ENCODE results near the gene TAS1R1.
A peak's percentile ranks its signal among the peaks of the same experiment; 100 is the strongest.

Gene TAS1R1

DNA sequence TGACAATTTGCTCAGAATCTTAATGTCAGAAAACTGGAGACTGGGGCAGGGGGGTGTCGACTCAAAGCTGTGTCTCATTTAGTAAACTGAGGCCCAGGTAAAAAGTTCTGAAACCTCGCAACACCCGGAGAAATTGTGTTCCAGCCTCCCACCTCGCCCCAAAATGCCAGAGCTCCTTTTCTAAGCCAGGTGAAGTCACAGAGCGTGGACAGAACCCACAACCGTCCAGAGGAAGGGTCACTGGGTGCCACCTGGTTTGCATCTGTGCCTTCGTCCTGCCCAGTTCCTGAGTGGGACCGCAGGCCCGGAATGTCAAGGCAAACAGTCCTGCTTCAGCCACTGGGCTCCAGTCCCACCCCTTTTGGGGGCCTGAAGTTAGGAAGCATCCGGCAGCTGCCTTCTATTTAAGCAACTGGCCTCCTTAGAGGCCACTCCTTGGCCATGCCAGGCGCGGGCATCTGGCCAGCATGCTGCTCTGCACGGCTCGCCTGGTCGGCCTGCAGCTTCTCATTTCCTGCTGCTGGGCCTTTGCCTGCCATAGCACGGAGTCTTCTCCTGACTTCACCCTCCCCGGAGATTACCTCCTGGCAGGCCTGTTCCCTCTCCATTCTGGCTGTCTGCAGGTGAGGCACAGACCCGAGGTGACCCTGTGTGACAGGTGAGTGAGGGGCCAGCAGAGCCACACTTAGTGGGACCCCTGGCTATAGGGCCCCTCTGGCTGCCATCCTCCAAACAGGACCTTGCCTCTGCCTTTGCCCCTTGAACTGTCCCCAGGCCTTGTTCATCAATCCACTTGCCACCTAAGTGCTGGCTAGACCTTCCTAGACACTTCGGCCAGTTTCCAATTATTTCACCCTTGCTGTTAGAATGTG, at the start of gene TAS1R1:
Gene TAS1R1, plus strand, starts transcription at position 401 of the 872 bp plus-strand sequence. Its CDS starts 67 bp downstream, at position 468.
- DNase-seq (ENCODE audit: low read depth in 2 of 2) = peak in 1 of 2 donors; percentile 17
- peak within 1 kb of the TSS; percentile 94 to 96 for H3K4me3 ChIP-seq (replicated peaks in 1 of 2; ENCODE audit: low read depth in 2 of 2, low read length in 2 of 2)
- TF ChIP-seq, protein P1, sequence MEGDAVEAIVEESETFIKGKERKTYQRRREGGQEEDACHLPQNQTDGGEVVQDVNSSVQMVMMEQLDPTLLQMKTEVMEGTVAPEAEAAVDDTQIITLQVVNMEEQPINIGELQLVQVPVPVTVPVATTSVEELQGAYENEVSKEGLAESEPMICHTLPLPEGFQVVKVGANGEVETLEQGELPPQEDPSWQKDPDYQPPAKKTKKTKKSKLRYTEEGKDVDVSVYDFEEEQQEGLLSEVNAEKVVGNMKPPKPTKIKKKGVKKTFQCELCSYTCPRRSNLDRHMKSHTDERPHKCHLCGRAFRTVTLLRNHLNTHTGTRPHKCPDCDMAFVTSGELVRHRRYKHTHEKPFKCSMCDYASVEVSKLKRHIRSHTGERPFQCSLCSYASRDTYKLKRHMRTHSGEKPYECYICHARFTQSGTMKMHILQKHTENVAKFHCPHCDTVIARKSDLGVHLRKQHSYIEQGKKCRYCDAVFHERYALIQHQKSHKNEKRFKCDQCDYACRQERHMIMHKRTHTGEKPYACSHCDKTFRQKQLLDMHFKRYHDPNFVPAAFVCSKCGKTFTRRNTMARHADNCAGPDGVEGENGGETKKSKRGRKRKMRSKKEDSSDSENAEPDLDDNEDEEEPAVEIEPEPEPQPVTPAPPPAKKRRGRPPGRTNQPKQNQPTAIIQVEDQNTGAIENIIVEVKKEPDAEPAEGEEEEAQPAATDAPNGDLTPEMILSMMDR (IDR thresholded peaks at IDR 0.05; ENCODE audit: low read depth, low read length) = no peak

DNA sequence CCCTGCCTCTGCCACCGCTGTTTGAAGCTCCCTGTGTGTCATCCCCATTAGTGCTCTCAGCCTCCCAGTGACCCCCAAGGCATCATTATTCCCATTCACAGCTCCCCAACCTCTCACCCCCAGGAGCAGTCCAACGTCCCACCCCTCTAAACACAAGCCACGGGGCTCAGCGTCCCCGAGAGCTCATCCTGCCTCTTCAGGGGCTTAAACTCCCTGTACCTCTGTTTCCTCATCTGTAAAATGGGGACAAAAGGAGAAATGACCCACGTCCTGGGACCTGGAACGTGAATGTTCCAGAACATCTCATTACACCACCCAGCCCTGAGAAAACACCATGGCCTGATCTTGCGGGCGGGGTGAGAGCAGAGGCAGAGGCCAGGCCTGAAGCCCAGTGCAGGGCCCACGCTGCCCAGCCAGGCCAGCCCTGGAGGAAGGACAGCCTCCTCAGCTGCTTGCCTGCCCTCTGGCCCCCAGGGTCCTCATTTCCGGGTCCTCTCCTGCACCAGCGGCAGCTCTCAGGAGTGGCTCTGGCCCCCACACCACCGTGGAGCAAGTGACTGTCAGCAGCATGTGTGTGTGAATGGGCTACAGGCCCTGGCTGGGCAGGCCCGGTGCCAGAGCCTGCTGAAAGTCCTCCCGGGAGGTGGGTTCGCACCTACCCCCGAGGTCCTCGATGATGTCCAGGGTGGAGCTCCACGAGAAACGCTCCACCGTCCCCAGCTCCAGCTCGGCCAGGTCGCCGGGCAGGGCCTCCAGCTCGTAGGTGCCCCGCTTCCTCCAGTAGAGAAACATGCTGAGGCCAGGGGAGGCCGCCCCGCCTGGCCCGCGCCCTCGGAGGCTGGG, 49.5 kb upstream of the TAS1R1 start:
- H3K4me3 ChIP-seq (replicated peaks in 1 of 2; ENCODE audit: low read depth in 2 of 2, low read length in 2 of 2) = no peak overlapping the region
- TF ChIP-seq, protein P1 (IDR thresholded peaks at IDR 0.05; ENCODE audit: low read depth, low read length) = no peak
- no peak for DNase-seq (ENCODE audit: low read depth in 2 of 2)

DNA sequence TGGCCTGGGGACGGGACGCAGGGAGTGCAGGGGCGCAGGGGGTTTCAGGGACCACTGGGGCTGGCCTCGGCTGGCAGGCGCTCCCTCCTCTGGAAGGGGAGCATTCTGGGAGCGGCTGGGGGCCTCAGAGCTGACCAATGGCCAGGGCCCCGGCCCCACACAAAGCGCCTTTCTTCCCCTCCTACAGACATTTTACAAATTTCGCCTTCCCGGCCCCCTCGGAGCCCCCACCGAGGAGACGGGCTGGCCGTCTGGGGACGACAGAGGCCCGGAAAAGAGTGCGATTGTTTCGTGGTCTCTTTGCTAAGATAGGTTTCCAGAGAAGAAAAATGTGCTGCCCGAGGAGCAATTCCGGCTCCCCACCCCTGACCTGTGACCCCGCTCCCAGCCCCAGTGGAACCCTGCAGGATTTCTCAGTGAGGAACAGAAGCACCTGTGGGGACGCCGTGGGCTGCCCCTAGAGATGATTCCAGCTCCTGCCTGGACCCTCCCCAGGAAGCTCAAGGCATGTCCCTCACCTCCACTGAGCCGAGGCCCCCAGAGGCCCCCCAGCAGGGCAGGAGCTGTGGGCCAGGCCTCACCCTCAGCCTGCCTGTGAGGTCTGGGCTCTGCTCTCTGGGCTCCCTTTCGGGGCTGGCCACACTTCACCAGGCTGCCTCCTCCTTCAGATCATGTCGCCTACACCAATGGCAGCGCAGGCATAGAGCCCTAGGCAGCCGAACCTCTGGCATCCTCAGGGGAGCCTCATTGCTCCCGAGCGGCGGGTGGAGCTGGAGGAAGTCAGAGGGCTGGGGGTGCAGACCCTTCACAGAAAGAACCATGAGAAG, 48.7 kb upstream of the TAS1R1 start:
- no peak overlapping the region for H3K4me3 ChIP-seq (replicated peaks in 1 of 2; ENCODE audit: low read depth in 2 of 2, low read length in 2 of 2)
- TF ChIP-seq, protein P1 (IDR thresholded peaks at IDR 0.05; ENCODE audit: low read depth, low read length) = no peak
- no peak for DNase-seq (ENCODE audit: low read depth in 2 of 2)

DNA sequence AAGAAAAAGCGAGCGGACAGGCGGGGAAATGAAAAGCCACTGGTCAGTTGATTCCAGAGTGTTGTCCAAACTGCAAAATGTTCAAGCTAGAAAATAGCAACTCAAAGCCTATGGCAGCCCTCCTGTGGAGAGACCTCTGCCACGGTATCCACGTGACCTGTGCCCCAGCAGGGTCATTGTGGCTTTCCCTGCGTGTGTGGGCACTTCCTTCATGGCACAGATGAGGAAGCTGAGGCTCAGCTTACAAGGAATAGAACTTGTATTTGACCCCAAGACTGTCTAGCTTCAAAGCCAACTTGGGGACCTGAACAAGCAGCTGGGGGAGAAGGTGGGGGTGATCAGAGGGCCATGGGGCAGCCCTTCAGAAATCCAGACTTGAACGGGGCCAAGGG, 48.1 kb upstream of the TAS1R1 start:
- H3K4me3 ChIP-seq (replicated peaks in 1 of 2; ENCODE audit: low read depth in 2 of 2, low read length in 2 of 2) = no peak overlapping the region
- TF ChIP-seq, protein P1 (IDR thresholded peaks at IDR 0.05; ENCODE audit: low read depth, low read length) = no peak
- DNase-seq (ENCODE audit: low read depth in 2 of 2) = no peak

DNA sequence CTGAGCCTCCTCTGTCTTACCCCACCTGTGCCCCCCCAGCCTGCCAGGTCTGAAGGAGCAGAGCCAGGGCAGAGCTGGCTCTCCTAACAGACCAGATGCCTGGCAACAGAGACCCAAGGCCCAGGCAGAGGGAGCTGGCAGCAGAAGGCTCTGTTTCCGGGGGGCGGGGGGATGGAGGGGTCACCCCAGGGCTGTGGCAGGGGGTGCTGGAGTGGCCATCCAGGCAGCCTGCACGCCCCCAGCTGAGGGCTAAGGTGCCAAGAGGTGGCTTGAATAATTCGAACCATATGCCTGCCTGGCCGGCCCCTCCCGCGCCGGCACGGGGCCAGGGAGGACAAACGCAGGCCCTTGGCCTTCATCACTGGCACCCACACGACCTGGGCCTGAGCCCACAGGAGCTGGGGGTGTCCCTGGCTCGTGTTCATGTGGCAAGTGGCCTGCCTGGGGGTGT, 47.6 kb upstream of the TAS1R1 start:
- no peak for DNase-seq (ENCODE audit: low read depth in 2 of 2)
- no peak overlapping the region for H3K4me3 ChIP-seq (replicated peaks in 1 of 2; ENCODE audit: low read depth in 2 of 2, low read length in 2 of 2)
- TF ChIP-seq, protein P1 (IDR thresholded peaks at IDR 0.05; ENCODE audit: low read depth, low read length) = no peak

DNA sequence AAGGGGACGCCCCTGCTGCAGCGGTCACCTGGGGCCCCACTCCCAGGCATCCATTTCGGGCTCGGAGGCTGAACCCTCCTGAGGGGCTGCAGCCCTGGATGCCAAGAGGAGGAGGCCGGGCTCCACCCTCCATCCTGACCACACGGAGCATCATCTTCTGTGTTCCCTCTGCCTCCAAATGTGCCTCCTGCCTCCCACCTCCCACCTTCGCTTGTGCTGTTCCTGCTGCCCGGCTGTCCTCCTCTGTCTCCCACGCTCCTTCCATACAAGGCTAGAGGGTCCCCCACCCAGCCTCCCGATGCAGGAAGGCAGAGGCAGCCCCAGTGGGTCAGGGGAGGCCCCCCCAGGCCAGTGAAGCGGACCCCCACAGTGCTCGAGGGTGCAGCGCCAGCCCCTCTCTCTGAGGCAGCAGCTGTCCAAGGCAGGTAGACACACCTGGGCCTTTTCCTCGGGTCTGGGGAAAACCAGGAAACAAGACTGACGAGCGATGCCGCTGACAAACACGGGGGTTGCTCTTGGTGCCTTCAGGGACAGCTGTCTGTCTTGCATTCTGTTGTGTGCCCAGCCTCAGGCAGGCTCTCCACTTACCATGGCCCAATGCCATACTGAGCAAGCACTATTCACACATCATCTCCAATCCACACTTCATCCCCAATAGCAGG, 46.8 kb upstream of the TAS1R1 start:
- no peak for DNase-seq (ENCODE audit: low read depth in 2 of 2)
- no peak overlapping the region for H3K4me3 ChIP-seq (replicated peaks in 1 of 2; ENCODE audit: low read depth in 2 of 2, low read length in 2 of 2)
- TF ChIP-seq, protein P1 (IDR thresholded peaks at IDR 0.05; ENCODE audit: low read depth, low read length) = no peak

Data from cardiac fibroblast (primary cell).